ENCODE results near the gene PHYKPL.
"Not testable (repeated sequence)": the region's sequence is repeated elsewhere in the genome, so short reads cannot be mapped to it uniquely, and the experiment has no call there.

PHYKPL gene

DNA sequence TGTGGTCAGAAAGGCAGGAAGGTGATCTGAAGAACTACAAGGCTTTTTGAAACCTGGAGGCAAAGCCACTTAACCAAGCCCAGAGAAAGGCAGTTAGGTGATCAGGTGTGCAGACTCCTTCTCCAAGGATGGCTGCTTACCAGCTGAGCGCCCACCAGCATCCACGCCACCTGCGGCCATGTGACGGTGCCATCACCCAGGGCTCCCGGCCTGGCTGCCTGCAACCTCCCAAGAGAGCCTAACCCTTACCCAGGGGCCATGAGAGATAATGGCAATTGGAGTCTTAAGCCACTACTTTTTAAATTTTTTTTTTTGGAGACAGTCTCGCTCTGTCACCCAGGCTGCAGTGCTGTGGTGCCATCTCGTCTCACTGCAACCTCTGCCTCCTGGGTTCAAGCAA is 33.1 kb upstream of the PHYKPL start:
- no peak for DNase-seq (ENCODE audit: low read depth in 1 of 2, low spot score in 1 of 2)

DNA sequence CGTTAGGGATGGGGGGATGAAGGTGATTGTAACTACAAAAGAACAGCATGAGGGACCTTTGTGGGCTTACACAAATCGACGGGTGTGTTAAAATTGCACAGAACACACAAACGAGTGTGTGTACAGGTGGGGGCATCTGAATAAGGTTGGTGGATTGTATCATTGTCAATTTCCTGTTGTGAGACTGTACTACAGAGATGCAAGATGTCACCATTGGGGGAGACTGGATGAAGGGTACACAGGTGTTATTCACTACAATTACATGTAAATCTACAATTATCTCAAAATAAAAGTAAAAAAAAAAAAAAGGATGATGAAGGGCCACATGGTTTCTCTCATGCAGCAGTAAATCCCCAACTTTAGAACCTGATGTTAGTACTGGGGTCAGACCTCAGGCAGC is 31.4 kb upstream of the PHYKPL start:
- DNase-seq (ENCODE audit: low read depth in 1 of 2, low spot score in 1 of 2) = no peak

DNA sequence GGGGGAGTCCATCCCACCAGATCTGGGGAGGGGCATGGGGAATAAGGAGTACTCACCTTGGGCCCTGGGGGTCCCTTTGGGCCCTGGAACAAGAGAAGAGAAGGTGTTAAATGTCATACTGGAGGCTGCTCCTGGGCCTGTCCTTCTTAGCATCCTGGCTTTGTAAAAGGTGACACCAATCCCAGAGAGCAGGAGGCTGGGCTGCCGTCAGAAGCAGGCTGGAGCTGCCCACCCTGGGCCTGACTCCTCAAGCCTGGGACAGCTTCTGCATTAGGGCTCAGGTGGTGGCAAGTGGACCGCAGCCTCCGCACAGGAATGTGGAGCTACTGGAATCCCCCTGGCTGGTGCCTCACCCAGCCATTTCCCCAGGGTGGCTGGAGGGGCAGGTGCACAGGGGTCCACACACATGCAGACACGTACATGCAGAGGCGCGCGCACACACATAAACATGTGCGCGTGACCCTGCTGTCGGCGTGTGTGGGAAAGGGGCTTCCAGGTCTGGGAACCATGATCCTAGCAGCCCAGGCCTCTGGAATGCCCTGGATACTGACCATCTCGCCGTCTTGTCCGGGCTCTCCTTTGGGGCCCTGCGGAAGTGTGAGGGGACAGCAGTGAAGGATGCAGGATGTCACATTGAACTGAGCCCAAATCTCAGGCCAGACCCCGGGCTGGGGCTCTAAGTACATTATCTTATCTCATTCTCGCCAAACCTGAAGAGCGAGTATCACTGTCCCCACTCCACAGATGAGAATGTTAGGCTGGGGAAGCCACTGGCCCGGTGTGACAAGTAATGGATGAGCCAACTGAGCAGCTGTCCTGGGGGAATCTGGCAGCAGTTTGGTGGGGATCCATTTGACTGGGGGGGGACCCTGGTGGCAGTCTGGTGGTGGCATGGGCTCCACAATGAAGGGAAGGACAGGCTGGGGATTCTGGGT is 29.3 kb upstream of the PHYKPL start:
- DNase-seq (ENCODE audit: low read depth in 1 of 2, low spot score in 1 of 2) = no peak

DNA sequence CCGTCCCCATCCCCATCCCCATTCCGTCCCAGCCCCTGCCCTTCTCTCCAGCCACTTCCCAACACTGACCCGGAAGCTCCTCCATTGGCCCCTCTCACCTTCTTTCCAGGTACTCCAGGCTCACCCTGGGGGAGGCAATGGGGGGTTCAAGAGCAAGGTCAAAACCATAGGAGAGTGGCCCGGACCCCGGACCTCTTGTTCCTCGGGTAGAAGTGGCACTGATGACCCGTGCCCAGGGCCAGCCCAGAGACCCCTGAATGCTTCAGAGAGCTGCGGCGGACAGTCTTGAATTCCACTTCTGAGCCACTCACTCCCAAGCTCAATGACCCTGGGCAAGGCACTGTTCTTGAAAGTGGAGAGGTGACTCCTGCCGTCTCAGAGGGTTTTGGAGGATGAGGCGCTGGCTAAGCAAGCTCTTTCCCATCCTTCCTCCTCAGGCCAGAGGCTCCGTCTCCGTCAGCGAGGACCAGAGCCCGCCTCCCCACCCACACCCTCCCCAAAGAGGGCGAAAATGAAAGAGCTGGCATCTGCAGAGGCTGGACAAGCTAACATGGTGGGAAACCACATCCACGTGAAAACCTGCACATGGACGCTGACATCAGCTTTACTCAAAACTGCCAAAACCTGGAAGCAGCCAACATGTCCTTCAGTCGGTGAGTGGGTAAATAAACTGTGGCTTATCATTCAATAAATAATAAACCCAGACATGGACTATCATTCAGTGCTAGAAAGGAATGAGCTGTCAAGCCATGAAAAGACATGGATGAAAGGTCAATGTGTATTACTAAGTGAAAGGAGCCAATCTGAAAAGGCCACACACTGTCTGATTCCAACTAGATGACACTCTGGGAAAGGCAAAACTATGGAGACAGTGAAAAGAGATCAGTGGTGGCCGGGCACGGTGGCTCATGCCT is 27.3 kb upstream of the PHYKPL start:
- DNase-seq (ENCODE audit: low read depth in 1 of 2, low spot score in 1 of 2) = no peak

DNA sequence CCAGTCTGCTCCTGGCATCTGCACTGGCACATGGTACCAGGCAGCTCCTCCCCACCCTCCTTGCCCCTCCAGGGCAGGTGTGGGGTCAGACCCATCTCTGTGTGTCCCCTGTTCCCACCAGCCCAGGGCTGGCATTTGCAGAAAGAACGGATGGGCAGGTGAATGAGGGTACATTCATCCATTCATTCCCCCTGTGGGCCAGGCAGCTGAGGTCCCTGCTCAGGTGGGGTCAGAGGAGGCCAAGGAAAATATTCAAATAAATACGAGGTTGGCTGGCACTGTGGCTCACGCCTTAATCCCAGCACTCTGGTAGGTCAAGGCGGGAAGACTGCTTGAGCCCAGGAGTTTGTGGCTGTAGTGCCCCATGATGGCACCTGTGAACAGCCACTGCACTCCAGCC is 25.0 kb upstream of the PHYKPL start:
- no peak for DNase-seq (ENCODE audit: low read depth in 1 of 2, low spot score in 1 of 2)

DNA sequence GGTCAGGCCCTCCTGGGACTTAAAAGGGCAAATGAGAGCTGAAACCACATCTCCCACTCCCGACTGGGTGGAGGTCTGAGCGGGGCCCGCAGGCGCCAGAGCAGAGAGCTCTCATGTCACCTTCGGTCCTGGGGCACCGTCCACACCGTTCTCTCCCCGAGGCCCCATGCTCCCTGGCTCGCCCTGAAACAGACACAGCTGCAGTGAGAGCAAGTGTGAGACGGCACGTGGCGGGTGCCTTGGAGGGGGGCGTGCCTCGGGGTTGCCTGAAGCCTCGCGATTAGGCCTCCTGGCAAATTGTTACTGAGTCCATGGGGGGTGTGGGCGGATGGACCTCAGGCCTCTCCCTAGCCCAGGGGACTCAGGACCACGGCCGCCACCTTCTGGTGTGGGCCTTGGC is 24.1 kb upstream of the PHYKPL start:
- DNase-seq (ENCODE audit: low read depth in 1 of 2, low spot score in 1 of 2) = no peak

DNA sequence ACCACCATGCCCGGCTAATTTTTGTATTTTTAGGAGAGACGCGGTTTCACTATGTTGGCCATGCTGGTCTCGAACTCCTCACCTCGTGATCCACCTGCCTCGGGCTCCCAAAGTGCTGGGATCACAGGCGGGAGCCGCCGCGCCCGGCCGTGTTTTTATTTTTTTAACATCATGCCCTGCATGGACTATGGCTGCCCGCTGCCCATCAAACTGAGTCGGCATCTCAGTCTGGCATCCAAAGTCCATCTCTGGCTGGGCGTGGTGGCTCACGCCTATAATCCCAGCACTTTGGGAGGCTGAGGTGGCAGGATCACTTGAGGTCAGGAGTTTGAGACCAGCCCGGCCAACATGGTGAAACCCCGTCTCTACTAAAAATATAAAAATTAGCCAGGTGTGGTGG is 21.0 kb upstream of the PHYKPL start:
- not testable (repeated sequence) for DNase-seq (ENCODE audit: low read depth in 1 of 2, low spot score in 1 of 2)

DNA sequence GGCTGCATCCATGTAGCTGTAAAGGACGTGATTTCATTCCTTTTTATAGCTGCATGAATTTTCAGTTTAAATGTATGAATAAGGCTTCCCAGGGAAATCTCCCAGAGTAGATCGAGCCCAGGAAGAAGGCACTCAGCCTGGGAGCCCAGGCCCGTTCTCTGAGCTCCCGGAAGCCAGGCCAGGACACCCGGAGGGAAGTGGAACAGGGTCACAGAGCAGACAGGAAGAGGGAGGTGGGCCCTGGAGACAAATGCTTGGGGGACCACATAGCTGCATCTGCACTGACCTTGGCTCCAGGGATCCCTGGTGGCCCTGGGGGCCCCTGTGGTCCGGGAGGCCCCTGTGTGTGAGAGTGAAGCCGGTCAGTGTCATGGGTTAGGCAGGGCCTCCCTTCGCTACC is 19.7 kb upstream of the PHYKPL start:
- no peak for DNase-seq (ENCODE audit: low read depth in 1 of 2, low spot score in 1 of 2)

DNA sequence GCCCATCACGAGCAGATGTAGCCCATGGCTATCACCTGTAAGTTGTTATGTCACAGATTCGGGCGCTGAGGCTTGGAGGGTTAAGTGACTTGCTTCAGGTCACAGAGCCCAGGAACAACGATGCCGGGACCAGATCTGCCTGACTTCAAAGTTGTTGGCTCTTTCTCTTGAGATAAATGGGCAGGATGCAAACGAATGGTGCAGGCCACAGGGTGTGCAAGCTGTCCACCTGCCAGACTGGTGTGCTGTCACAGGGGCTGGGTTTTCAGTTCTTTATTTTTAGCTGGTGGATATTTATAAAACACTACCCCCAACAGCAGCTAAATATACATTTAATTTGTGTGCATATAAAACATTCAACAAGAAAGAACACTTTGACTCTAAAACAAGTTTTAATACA is 17.7 kb upstream of the PHYKPL start:
- no peak for DNase-seq (ENCODE audit: low read depth in 1 of 2, low spot score in 1 of 2)

DNA sequence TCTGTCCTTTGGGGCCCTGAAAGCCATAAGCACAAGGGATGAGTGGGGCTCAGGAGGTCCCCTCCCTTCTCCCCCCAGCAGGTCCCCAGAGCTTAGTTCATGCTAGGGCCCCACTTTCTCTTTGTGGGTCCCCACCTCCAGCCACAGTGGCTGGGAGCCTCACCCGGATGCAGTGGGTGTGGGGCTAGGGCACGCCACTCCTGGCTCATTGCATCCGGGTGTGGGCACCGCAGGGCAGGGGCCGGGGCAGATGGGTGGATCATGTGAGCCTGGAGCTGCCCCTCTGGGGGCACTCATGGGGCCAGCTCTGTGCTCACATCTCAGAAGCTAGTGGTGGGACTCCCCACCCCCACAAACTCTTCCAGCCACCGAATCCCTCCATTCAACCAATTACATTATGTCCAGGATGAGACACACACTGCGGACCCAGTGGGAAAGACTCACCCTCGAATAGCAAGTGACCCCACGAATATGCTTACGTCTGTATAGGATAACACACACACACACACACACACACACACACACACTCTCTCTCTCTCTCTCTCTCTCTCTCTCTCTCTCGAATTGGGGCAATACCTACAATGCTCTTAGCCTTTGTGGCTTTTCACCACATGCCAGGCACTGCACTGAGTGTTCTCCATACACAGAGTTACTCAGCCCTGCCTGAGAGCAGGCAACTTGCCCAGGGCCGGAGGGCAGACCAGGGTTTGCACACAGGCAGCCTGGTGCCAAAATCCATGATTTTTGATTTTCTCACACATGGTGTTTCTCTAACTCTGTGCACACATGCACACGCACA is 16.8 kb upstream of the PHYKPL start:
- DNase-seq (ENCODE audit: low read depth in 1 of 2, low spot score in 1 of 2) = no peak

DNA sequence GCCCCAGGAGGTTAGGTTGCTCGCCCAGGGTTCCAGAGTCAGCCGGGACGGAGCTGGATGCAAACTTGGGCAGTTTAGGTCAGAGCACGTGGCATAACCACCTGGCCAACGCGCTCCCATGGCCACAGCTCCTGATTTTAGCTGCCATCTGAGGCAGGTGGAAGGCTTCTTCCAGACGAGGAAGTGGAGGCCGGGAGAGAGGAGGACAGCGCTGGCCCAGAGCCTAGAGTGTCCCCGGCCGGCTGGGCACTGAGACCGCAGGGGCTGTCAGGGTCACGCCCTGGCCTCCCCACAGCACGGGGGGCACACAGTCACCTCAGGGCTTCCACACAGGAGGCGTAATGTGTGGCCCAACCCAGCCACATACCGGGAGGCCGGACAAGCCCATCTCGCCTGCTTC is 16.1 kb upstream of the PHYKPL start:
- no peak for DNase-seq (ENCODE audit: low read depth in 1 of 2, low spot score in 1 of 2)

DNA sequence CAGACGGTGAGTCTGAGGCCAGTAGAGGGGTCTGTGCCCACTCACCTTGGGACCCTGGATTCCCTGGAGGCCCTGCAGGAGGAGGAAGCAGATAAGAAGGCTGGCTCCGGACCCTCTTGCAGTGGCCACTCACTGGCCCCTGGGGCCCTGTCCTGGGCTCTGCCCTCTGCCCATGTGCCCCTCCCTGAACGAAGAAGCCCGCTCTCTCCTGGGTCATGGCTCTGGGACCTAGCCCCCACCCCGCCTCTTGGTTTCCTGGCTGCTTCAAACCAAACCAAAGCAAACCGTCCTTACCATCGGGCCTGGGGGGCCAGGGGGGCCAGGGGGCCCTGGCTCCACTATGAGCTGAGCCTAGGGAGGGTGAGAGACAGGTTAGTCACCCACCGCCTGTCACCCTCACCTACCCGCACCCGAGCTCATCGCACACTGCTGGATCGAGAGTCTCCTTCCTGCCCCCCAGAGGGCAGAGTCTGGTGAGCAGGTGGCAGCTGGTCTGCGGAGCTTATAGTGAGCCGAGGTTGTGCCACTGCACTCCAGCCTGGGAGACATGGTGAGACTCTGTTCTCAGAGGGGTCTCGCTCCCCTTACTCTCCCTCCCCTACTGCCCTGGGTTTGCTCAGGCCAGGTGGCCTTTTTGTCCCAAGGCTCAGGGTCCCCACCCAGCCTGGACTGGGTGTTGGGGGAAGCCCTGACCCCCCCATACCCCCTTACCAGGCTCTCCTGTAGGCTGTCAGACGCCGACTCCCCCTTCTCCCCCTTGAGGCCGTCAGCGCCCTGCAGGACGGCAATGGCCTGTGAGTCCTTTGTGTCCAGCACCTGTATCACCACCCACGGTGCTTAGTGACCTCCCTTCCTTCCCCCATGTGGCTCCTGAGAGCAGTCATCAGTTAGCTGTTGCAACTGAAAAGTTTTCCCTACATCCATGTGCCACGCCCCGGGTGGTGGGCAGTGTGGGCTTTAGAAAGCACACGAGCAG is 15.2 kb upstream of the PHYKPL start:
- no peak for DNase-seq (ENCODE audit: low read depth in 1 of 2, low spot score in 1 of 2)

DNA sequence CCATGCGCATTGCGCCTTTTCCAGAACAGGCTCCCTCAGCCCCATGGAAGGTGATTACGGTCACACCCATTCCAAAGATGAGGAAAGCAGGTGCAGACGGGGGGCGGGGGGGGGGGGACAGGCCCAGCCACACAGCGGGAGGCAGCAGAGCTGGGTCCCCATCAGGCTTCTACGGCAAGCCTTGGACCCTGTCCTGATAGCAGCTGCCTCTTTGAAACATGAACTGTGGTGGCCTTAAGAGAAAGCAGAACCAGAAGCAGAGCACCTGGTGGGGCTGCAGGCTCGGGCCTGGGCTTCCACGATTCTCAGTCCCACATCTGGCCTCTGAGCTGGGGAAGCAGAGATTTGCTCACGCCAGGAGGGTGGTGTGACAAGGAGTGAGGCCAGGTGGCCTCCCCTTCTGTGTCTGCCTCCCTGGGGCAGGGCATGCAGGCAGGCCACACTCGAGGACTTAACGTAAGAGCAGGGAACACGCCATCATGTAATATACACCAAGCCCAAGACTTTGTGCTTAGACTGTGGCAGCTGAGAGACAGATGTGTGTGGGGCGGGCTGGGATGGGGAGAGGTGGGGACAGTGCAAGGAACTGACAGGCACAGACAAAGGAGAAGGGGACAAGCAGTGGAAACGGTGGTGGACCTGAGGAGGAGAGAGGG is 14.2 kb upstream of the PHYKPL start:
- DNase-seq (ENCODE audit: low read depth in 1 of 2, low spot score in 1 of 2) = no peak

DNA sequence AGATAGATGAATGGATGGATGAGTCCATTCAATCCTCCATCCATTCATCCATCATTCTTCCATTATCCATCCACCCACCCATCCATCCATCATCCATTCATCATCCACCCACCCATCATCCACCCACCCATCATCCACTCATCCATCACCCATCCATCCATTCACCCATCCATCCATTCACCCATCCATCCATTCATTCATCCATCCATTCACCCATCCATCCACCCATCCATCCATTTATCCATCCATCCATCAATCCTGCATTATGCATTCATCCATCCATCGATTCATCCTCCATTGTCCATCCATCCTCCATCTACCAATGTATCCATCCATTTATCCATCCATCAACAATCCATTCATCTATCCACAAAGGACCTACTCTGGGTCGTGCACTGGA is 12.8 kb upstream of the PHYKPL start:
- no peak for DNase-seq (ENCODE audit: low read depth in 1 of 2, low spot score in 1 of 2)

DNA sequence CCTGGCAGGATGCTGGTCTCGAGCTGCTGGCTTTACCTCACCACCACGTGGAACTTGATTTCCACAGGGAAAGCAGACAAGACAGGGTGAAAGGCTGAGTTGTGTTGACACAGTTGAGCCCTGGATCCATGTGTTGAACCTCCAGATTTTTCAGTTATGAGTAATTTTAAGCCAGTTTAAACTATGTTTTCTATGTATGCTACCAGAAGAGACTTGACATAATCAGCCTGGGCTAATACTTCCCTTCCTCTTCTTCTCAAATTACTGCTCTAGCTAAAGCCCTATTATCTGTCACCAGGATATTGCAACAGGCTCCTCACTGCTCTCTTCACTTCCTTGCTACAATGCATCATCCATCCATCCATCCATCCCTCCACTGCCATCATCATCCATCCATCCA is 12.0 kb upstream of the PHYKPL start:
- DNase-seq (ENCODE audit: low read depth in 1 of 2, low spot score in 1 of 2) = no peak

DNA sequence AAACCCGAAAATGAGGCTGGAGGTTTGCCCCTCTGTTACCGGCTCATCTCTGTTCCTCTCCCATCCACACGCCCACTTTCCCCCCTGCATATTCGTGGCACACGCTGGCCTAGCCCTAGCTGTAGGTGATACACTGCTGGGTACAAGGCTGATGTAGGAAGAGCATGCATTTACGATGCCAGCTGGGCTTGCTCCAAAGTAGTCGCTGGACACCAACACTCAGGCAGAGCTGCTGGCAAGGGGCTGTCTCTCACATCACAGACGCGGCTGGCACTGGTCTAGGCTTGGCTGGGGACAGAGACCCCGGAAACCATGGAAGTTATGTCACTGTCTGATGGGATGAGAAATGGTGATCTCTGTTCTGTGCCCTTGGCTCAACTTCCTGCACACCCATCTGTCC is 9.8 kb upstream of the PHYKPL start:
- no peak for DNase-seq (ENCODE audit: low read depth in 1 of 2, low spot score in 1 of 2)

DNA sequence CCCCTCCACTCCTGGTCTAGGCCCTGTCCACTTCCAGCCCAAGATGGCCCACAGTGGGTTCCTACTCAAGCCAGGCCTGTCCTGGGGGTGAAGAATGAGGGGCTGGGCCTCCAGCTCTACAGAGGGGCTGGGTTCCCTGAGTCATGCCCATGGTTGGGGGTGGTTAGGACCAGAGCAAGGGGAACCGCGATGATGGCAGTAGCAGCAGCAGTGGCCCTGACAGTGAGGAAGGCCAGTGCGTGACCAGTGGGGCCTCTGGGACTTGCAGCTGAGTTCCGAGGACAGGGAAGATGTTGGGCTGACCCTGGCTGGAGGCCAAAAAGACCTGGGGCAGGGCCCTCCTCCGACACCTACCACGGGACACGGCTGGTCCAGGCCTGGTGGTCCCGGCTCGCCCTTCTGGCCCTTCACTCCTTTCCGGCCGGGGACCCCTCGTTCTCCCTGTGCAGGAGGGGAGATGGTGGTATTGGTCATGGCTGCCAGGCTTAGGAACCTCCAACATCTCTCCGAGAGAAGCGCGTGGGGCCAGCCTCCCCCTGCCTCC is 9.2 kb upstream of the PHYKPL start:
- DNase-seq (ENCODE audit: low read depth in 1 of 2, low spot score in 1 of 2) = no peak

DNA sequence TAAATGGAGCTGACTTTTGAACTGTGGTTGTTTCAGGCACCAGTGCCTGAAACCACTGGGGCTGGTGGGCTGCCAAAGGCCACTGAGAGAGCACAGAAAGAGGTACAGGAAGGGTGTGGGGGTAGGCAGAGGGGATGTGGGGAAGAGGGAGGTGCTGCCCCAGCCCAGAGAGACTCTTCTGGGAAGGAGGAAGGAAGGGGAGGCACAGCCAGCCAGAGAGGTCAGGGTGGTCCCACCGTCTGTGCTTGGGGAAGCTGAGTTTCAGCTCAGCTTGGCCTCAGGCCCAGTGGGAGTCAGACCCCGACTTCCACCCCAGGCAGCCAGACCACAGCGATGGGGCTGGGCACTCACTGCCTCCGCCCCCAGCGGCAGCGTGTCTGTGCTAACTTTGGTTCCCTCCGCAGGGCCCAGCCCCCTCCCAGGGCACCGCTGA is 8.6 kb upstream of the PHYKPL start:
- no peak for DNase-seq (ENCODE audit: low read depth in 1 of 2, low spot score in 1 of 2)

DNA sequence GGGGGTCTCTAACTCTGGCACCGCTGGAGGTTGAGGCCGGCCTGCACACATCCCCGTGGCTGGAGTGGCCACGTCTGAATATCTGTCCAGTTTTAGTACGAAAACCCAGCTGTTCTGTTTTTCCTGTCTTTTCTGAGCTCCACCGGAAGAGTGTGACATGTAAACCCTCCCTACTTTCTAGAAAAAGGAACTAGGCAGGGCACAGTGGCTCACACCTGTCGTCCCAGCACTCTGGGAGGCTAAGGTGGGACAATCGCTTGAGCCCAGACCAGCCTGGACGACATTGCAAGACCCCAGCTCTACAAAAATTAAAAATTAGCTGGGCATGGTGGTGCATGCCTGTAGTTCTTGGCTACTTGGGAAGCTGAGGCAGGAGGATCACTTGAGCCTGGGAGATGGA is 8.2 kb upstream of the PHYKPL start:
- no peak for DNase-seq (ENCODE audit: low read depth in 1 of 2, low spot score in 1 of 2)
